ENCODE data around the gene FNDC3B. TPM values are rescaled to one million over a fixed set of nuclear protein-coding genes. Genes with fewer than 3 reads are reported as not detected.

Gene FNDC3B
- total RNA-seq, 1 experiment from 2014 or later = 149 TPM

DNA sequence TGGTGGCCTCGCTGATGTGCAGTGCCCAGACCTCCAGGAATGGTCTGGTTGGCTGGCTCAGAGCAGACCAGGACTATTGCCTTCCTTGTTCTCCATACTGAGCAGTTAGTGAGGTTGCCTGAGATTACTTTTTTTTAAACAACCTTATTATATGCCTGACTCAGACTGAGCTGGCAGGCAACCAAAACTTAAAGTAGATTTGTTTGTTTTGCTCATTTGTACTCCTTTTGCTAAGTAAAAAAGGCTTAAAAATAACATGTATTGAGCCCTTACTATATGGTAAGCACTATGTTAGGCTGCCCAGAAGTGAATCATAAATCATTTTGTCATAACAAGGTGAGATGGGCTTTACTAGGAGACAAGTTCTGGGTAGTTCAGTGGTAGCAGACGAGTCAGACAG lies 316.5 kb downstream of the FNDC3B start:
- no peaks in the 10 kb centered on the region for H3K9me3 Mint-ChIP-seq (ENCODE audit: unreplicated experiment)

GRCh38 chr3:172356427-172356826 lies 317.0 kb downstream of the FNDC3B start:
- H3K27me3 Mint-ChIP-seq (ENCODE audit: insufficient read depth, unreplicated experiment) = no peaks in the 10 kb centered on the region
- POLR2A ChIA-PET = interaction anchor here (0.7 to 1.1 kb wide), 2 partner anchors 15 to 41 kb away, joined by 3 read pairs; no protein-coding TSS in a partner anchor
- no peak for DNase-seq (ENCODE audit: unreplicated experiment)
- no TSS peak for BruUV-seq (replicated peaks)
- H3K4me1 Mint-ChIP-seq (ENCODE audit: insufficient read depth, unreplicated experiment) = peaks cover 16% of the 10 kb centered on the region
- peaks cover 57% of the 10 kb centered on the region for H3K36me3 Mint-ChIP-seq (ENCODE audit: insufficient read depth, unreplicated experiment)
- intact Hi-C loops (cut with micrococcal nuclease) = loop anchor here (5.0 kb wide), 2 partner anchors 121 to 311 kb away; no protein-coding TSS in a partner anchor
- H3K27ac Mint-ChIP-seq (ENCODE audit: low read depth, unreplicated experiment) = peak overlapping the region; percentile 52
- no peak overlapping the region for H3K4me3 Mint-ChIP-seq (ENCODE audit: unreplicated experiment)
- no peaks in the 10 kb centered on the region for H3K9me3 Mint-ChIP-seq (ENCODE audit: unreplicated experiment)
- TF ChIP-seq, protein P1, sequence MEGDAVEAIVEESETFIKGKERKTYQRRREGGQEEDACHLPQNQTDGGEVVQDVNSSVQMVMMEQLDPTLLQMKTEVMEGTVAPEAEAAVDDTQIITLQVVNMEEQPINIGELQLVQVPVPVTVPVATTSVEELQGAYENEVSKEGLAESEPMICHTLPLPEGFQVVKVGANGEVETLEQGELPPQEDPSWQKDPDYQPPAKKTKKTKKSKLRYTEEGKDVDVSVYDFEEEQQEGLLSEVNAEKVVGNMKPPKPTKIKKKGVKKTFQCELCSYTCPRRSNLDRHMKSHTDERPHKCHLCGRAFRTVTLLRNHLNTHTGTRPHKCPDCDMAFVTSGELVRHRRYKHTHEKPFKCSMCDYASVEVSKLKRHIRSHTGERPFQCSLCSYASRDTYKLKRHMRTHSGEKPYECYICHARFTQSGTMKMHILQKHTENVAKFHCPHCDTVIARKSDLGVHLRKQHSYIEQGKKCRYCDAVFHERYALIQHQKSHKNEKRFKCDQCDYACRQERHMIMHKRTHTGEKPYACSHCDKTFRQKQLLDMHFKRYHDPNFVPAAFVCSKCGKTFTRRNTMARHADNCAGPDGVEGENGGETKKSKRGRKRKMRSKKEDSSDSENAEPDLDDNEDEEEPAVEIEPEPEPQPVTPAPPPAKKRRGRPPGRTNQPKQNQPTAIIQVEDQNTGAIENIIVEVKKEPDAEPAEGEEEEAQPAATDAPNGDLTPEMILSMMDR (IDR thresholded peaks at IDR 0.05; ENCODE audit: unreplicated experiment) = no peak
- CTCF ChIA-PET = interaction anchor here (0.6 to 1.9 kb wide), 8 partner anchors 8 to 1622 kb away, joined by 3 to 11 read pairs (median 5); no protein-coding TSS in a partner anchor

More for the DNA sequence above, 316.5 kb downstream of the FNDC3B start:
- ChIA-PET POLR2A (interaction anchor here (0.7 to 1.1 kb wide), 2 partner anchors 14 to 40 kb away, joined by 3 read pairs; no protein-coding TSS in a partner anchor), CTCF (interaction anchor here (0.6 to 1.9 kb wide), 6 partner anchors 8 to 311 kb away, joined by 3 to 11 read pairs (median 5); no protein-coding TSS in a partner anchor)
- BruUV-seq (replicated peaks) = no TSS peak
- TF ChIP-seq, protein P1 (IDR thresholded peaks at IDR 0.05; ENCODE audit: unreplicated experiment) = no peak
- DNase-seq (ENCODE audit: unreplicated experiment) = peak; percentile 85
- no peak overlapping the region for H3K4me3 Mint-ChIP-seq (ENCODE audit: unreplicated experiment)
- peaks cover 61% of the 10 kb centered on the region for H3K36me3 Mint-ChIP-seq (ENCODE audit: insufficient read depth, unreplicated experiment)
- H3K27me3 Mint-ChIP-seq (ENCODE audit: insufficient read depth, unreplicated experiment) = no peaks in the 10 kb centered on the region
- intact Hi-C loops (cut with micrococcal nuclease) = loop anchor here (5.0 kb wide), 2 partner anchors 121 to 311 kb away; no protein-coding TSS in a partner anchor
- H3K4me1 Mint-ChIP-seq (ENCODE audit: insufficient read depth, unreplicated experiment) = peaks cover 16% of the 10 kb centered on the region
- H3K27ac Mint-ChIP-seq (ENCODE audit: low read depth, unreplicated experiment) = peak overlapping the region; percentile 52

- H3K4me3 Mint-ChIP-seq (ENCODE audit: unreplicated experiment) = no peak overlapping the region
- ChIA-PET CTCF (interaction anchor here (0.5 to 1.7 kb wide), 14 partner anchors 13 to 379 kb away, joined by 3 to 11 read pairs (median 5); no protein-coding TSS in a partner anchor), POLR2A (interaction anchor here (1.2 kb wide), 1 partner anchor 16 kb away, joined by 3 read pairs; no protein-coding TSS in a partner anchor)
- H3K4me1 Mint-ChIP-seq (ENCODE audit: insufficient read depth, unreplicated experiment) = peaks cover 16% of the 10 kb centered on the region
- TF ChIP-seq, protein P1 (IDR thresholded peaks at IDR 0.05; ENCODE audit: unreplicated experiment) = no peak
- no TSS peak for BruUV-seq (replicated peaks)
- peak; percentile 45 for DNase-seq (ENCODE audit: unreplicated experiment)
- no peaks in the 10 kb centered on the region for H3K27me3 Mint-ChIP-seq (ENCODE audit: insufficient read depth, unreplicated experiment)
- no peak overlapping the region for H3K27ac Mint-ChIP-seq (ENCODE audit: low read depth, unreplicated experiment)
- H3K9me3 Mint-ChIP-seq (ENCODE audit: unreplicated experiment) = no peaks in the 10 kb centered on the region
- peaks cover 60% of the 10 kb centered on the region for H3K36me3 Mint-ChIP-seq (ENCODE audit: insufficient read depth, unreplicated experiment)
- intact Hi-C loops (cut with micrococcal nuclease) = loop anchor here (5.0 kb wide), 2 partner anchors 119 to 309 kb away; no protein-coding TSS in a partner anchor
Observed at GRCh38 chr3:172357850-172358754, 318.7 kb downstream of the FNDC3B start.

DNA sequence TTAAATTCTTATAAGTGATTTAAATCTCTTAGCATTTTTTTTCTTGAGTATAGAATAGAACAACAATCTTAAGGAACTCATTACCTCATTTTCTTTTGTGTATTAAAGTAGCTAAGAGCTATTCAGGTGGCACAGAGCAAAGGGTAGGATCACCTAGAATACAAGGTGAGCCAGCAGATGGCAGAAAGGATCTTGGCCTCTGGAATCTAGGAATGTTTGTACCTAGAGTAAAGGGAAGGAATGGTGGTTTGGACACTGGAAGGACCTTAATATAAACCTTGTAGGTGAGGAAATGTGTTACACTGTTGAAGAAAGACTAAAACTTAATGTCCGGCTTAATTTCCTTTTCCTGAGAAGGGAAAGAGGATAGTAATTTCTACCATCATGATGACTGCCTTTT lies 319.9 kb downstream of the FNDC3B start:
- ChIA-PET POLR2A (interaction anchor here (1.2 kb wide), 1 partner anchor 15 kb away, joined by 3 read pairs; no protein-coding TSS in a partner anchor), CTCF (interaction anchor here (0.7 to 1.7 kb wide), 5 partner anchors 12 to 313 kb away, joined by 3 to 6 read pairs (median 4); no protein-coding TSS in a partner anchor)
- H3K4me3 Mint-ChIP-seq (ENCODE audit: unreplicated experiment) = no peak overlapping the region
- no peak for DNase-seq (ENCODE audit: unreplicated experiment)
- no peaks in the 10 kb centered on the region for H3K9me3 Mint-ChIP-seq (ENCODE audit: unreplicated experiment)
- no TSS peak for BruUV-seq (replicated peaks)
- TF ChIP-seq, protein P1 (IDR thresholded peaks at IDR 0.05; ENCODE audit: unreplicated experiment) = no peak
- peaks cover 16% of the 10 kb centered on the region for H3K4me1 Mint-ChIP-seq (ENCODE audit: insufficient read depth, unreplicated experiment)
- no peaks in the 10 kb centered on the region for H3K27me3 Mint-ChIP-seq (ENCODE audit: insufficient read depth, unreplicated experiment)
- no peak overlapping the region for H3K27ac Mint-ChIP-seq (ENCODE audit: low read depth, unreplicated experiment)
- intact Hi-C loops (cut with micrococcal nuclease) = loop anchor here (5.0 kb wide), 2 partner anchors 118 to 308 kb away; no protein-coding TSS in a partner anchor
- peaks cover 61% of the 10 kb centered on the region for H3K36me3 Mint-ChIP-seq (ENCODE audit: insufficient read depth, unreplicated experiment)
